ENCODE data around the gene TEFM. TPM values are rescaled to one million over a fixed set of nuclear protein-coding genes. Genes with fewer than 3 reads are reported as not detected.
A peak's percentile ranks its signal among the peaks of the same experiment; 100 is the strongest.

The TEFM gene
- total RNA-seq, 6 experiments from 2014 or later, result 6.6 to 9.9 (median 8.1) TPM

GRCh38 chr17:30908717-30909420 lies 2.8 kb upstream of the TEFM start:
- Histone ChIP-seq H3K4me3 (no peak overlapping the region), H3K4me1 (peaks cover 0 to 16% (median 6%) of the 10 kb centered on the region in 4 donors), H3K9me3 (no peaks in the 10 kb centered on the region), H3K36me3 (no peaks in the 10 kb centered on the region), H3K27ac (no peak overlapping the region), H3K27me3 (no peaks in the 10 kb centered on the region)
- intact Hi-C loops (cut with DNase I), result no loop called here
- TF ChIP-seq CTCF (IDR thresholded peaks at IDR 0.05), result no peak
- no peak for TF ChIP-seq POLR2A (IDR thresholded peaks at IDR 0.05)
- no peak for DNase-seq
- ATAC-seq, result no peak
- WGBS (ENCODE audit: insufficient coverage, low coverage, low lambda C conversion rate, missing lambda C conversion rate), result 64% methylated on average over 3 of the region's 3 CpGs

- peak overlapping the region; percentile 86 to 90 (median 90) for H3K27ac ChIP-seq
- DNase-seq, result no peak
- 1% methylated on average over 9 of the region's 11 CpGs for WGBS (ENCODE audit: insufficient coverage, low coverage, low lambda C conversion rate, missing lambda C conversion rate)
- peak overlapping the region; percentile 65 to 90 (median 67) for H3K4me3 ChIP-seq
- no peaks in the 10 kb centered on the region for H3K9me3 ChIP-seq
- peaks cover 0 to 3% (median 0%) of the 10 kb centered on the region in 4 donors for H3K36me3 ChIP-seq
- H3K27me3 ChIP-seq, result no peaks in the 10 kb centered on the region
- TF ChIP-seq CTCF (IDR thresholded peaks at IDR 0.05) (no peak), POLR2A (IDR thresholded peaks at IDR 0.05) (no peak)
- peaks cover 0 to 16% (median 6%) of the 10 kb centered on the region in 4 donors for H3K4me1 ChIP-seq
- peak; percentile 59 to 66 (median 62) for ATAC-seq
- intact Hi-C loops (cut with DNase I), result no loop called here
Measured at GRCh38 chr17:30905742-30906100, 317 bp downstream of the TEFM start.

- H3K36me3 ChIP-seq, result peaks cover 0 to 18% (median 0%) of the 10 kb centered on the region in 4 donors
Measured at GRCh38 chr17:30897311-30897710, 8.7 kb downstream of the TEFM start.

GRCh38 chr17:30894236-30894635 lies 11.8 kb downstream of the TEFM start:
- DNase-seq, result no peak
- 97% methylated on average over 3 of the region's 3 CpGs for WGBS (ENCODE audit: insufficient coverage, low coverage, low lambda C conversion rate, missing lambda C conversion rate)

More at GRCh38 chr17:30897311-30897710, 8.7 kb downstream of the TEFM start:
- 97% methylated on average over 5 of the region's 5 CpGs for WGBS (ENCODE audit: insufficient coverage, low coverage, low lambda C conversion rate, missing lambda C conversion rate)
- Histone ChIP-seq H3K9me3 (no peaks in the 10 kb centered on the region), H3K27ac (no peak overlapping the region), H3K4me1 (no peaks in the 10 kb centered on the region), H3K27me3 (no peaks in the 10 kb centered on the region), H3K4me3 (no peak overlapping the region)
- no peak for ATAC-seq
- no peak for DNase-seq
- intact Hi-C loops (cut with DNase I), result no loop called here
- TF ChIP-seq CTCF (IDR thresholded peaks at IDR 0.05) (no peak), POLR2A (IDR thresholded peaks at IDR 0.05) (no peak)

More at GRCh38 chr17:30894236-30894635, 11.8 kb downstream of the TEFM start:
- no peaks in the 10 kb centered on the region for H3K9me3 ChIP-seq
- no peaks in the 10 kb centered on the region for H3K27me3 ChIP-seq
- intact Hi-C loops (cut with DNase I), result no loop called here
- no peak for ATAC-seq
- H3K4me1 ChIP-seq, result no peaks in the 10 kb centered on the region
- no peak overlapping the region for H3K27ac ChIP-seq
- peaks cover 0 to 3% (median 0%) of the 10 kb centered on the region in 4 donors for H3K36me3 ChIP-seq
- TF ChIP-seq CTCF (IDR thresholded peaks at IDR 0.05), result no peak
- no peak overlapping the region for H3K4me3 ChIP-seq

Measured in right lobe of liver (tissue), 6 donors.